ENCODE results near the gene MRGPRG. TPM values are rescaled to one million over a fixed set of nuclear protein-coding genes. Genes with fewer than 3 reads are reported as not detected.

MRGPRG gene
- polyA plus RNA-seq, 1 donor from 2014 or later, result not detected

DNA sequence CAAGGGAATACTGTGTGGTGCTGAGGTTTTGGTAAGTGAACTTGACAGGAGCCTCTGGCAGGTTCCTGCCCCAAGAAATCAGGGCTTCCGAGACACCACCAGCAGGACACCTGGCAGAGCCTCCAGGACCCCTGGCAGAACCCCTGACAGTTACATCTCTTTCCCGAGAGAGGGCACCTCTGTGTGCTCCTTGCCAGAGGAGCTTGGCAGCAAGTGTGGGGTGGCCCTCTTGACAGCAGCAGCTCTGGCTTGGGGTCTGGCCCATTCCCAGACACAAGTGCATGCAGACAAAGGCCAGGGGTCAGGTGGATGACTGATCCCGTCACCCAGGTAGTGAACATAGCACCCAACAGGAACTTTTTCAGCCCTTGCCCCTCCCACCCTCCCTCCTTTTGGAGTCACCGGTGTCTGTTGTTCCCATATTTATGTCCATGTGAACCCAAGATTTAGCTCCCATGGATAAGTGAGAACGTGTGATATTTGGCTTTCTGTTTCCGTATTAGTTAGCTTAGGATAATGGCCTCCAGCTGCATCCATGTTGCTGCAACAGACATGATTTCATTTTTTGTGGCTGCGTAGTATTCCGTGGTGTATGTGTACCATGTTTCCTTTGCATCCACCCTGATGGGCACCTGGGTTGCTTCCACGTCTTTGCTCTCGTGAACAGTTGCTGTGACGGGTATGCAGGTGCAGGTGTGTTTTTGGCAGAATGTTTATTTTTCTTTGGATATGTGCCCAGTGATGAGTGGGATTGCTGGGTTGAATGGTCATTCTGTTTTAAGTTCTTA is 32.3 kb downstream of the MRGPRG start:
- Histone ChIP-seq H3K27me3 (ENCODE audit: insufficient read depth, low read depth, low read length) (no peaks in the 10 kb centered on the region), H3K4me2 (ENCODE audit: low read length) (no peak overlapping the region), H3K36me3 (ENCODE audit: insufficient read depth, low read length) (no peaks in the 10 kb centered on the region), H3K9me3 (ENCODE audit: low read length) (no peaks in the 10 kb centered on the region), H3K27ac (ENCODE audit: low read length) (no peak overlapping the region), H3F3A (ENCODE audit: insufficient read depth, low read length, poor library complexity, severe bottlenecking) (no peaks in the 10 kb centered on the region), H2AFZ (ENCODE audit: low read depth, low read length) (no peak overlapping the region), H3K4me3 (ENCODE audit: low read length) (no peak overlapping the region), H3K9ac (ENCODE audit: low read length) (no peak overlapping the region), H3K79me2 (replicated peaks; ENCODE audit: insufficient read depth, low read length) (no peaks in the 10 kb centered on the region), H3K9me2 (ENCODE audit: insufficient read depth, low read length) (no peaks in the 10 kb centered on the region), H4K20me1 (ENCODE audit: insufficient read depth) (no peaks in the 10 kb centered on the region)
- no peak for TF ChIP-seq EZH2 (IDR thresholded peaks at IDR 0.05; ENCODE audit: borderline replicate concordance, insufficient read depth, low read length, poor library complexity, severe bottlenecking)
- TF ChIP-seq, protein P1, sequence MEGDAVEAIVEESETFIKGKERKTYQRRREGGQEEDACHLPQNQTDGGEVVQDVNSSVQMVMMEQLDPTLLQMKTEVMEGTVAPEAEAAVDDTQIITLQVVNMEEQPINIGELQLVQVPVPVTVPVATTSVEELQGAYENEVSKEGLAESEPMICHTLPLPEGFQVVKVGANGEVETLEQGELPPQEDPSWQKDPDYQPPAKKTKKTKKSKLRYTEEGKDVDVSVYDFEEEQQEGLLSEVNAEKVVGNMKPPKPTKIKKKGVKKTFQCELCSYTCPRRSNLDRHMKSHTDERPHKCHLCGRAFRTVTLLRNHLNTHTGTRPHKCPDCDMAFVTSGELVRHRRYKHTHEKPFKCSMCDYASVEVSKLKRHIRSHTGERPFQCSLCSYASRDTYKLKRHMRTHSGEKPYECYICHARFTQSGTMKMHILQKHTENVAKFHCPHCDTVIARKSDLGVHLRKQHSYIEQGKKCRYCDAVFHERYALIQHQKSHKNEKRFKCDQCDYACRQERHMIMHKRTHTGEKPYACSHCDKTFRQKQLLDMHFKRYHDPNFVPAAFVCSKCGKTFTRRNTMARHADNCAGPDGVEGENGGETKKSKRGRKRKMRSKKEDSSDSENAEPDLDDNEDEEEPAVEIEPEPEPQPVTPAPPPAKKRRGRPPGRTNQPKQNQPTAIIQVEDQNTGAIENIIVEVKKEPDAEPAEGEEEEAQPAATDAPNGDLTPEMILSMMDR (IDR thresholded peaks at IDR 0.05; ENCODE audit: poor library complexity, severe bottlenecking), result no peak
- no peak for TF ChIP-seq SMC3 (conservative IDR thresholded peaks at IDR 0.05; ENCODE audit: poor library complexity)
- TF ChIP-seq RAD21 (conservative IDR thresholded peaks at IDR 0.05), result no peak
- no peak for TF ChIP-seq POLR2AphosphoS5 (IDR thresholded peaks at IDR 0.05)
- no peak for TF ChIP-seq EP300 (conservative IDR thresholded peaks at IDR 0.05; ENCODE audit: poor library complexity, severe bottlenecking)

DNA sequence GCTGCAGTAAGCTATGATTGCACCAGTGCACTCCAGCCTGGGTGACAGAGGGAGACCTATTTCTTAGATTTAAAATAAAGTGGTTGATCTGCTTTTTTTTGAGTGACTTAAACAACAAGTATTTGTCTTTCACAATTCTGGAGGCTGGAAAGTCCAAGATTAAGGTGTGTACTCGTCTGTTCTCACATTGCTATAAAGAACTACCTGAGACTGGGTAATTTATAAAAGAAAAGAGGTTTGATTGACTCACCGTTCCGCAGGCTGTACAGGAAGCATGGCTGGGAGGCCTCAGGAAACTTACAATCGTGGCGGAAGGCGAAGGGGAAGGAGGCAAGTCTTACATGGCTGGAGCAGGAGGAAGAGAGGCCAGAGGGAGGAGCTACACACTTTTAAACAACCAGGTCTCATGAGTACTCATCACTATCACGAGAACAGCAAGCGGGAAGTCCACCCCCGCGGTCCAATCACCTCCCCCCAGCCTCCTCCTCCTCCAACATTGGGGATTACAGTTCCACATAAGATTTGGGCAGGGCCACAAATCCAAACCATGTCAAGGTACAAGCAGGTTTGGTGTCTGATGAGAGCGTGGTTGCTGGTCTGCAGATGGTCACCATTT is 33.8 kb downstream of the MRGPRG start:
- Histone ChIP-seq H3K9me2 (ENCODE audit: insufficient read depth, low read length) (no peaks in the 10 kb centered on the region), H3K27me3 (ENCODE audit: insufficient read depth, low read depth, low read length) (no peaks in the 10 kb centered on the region), H3K79me2 (replicated peaks; ENCODE audit: insufficient read depth, low read length) (no peaks in the 10 kb centered on the region), H2AFZ (ENCODE audit: low read depth, low read length) (no peak overlapping the region), H4K20me1 (ENCODE audit: insufficient read depth) (no peaks in the 10 kb centered on the region), H3K36me3 (ENCODE audit: insufficient read depth, low read length) (no peaks in the 10 kb centered on the region), H3F3A (ENCODE audit: insufficient read depth, low read length, poor library complexity, severe bottlenecking) (no peaks in the 10 kb centered on the region), H3K4me3 (ENCODE audit: low read length) (no peak overlapping the region), H3K9me3 (ENCODE audit: low read length) (no peaks in the 10 kb centered on the region), H3K9ac (ENCODE audit: low read length) (no peak overlapping the region), H3K27ac (ENCODE audit: low read length) (no peak overlapping the region), H3K4me2 (ENCODE audit: low read length) (no peak overlapping the region)
- TF ChIP-seq, protein P2, sequence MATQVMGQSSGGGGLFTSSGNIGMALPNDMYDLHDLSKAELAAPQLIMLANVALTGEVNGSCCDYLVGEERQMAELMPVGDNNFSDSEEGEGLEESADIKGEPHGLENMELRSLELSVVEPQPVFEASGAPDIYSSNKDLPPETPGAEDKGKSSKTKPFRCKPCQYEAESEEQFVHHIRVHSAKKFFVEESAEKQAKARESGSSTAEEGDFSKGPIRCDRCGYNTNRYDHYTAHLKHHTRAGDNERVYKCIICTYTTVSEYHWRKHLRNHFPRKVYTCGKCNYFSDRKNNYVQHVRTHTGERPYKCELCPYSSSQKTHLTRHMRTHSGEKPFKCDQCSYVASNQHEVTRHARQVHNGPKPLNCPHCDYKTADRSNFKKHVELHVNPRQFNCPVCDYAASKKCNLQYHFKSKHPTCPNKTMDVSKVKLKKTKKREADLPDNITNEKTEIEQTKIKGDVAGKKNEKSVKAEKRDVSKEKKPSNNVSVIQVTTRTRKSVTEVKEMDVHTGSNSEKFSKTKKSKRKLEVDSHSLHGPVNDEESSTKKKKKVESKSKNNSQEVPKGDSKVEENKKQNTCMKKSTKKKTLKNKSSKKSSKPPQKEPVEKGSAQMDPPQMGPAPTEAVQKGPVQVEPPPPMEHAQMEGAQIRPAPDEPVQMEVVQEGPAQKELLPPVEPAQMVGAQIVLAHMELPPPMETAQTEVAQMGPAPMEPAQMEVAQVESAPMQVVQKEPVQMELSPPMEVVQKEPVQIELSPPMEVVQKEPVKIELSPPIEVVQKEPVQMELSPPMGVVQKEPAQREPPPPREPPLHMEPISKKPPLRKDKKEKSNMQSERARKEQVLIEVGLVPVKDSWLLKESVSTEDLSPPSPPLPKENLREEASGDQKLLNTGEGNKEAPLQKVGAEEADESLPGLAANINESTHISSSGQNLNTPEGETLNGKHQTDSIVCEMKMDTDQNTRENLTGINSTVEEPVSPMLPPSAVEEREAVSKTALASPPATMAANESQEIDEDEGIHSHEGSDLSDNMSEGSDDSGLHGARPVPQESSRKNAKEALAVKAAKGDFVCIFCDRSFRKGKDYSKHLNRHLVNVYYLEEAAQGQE (IDR thresholded peaks at IDR 0.05; ENCODE audit: borderline replicate concordance), result no peak
- TF ChIP-seq, protein P1 (IDR thresholded peaks at IDR 0.05; ENCODE audit: poor library complexity, severe bottlenecking), result no peak

Data from neural cell (in vitro differentiated cells).